SK-N-SH (cell line): ENCODE results near the gene SLC25A31. TPM values are rescaled to one million over a fixed set of nuclear protein-coding genes. Genes with fewer than 3 reads are reported as not detected.

Source experiments
- CTCF ChIA-PET: fragments of 300-600, 350-600 bp; formaldehyde crosslinking; extraction: SDS; loops from one replicate; lab custom pipeline; 2021; lab: Yijun Ruan, JAX
- POLR2A ChIA-PET: fragments of 350-600 bp; sonication (Branson Sonifier 250); formaldehyde crosslinking; extraction: SDS; loops from one replicate; lab custom pipeline; 2020; ENCODE audit warnings: antibody characterized with exemption, inconsistent platforms; lab: Yijun Ruan, JAX
- DNase-seq: peaks from one replicate; pipeline ENCODE4 v3.0.0; 2012
- H2AFZ ChIP-seq: fragments of 200-600 bp; sonication (generic); 2 replicates; pipeline ENCODE4 v1.8.1; 2016; ENCODE audit warnings: antibody characterized with exemption, mild to moderate bottlenecking, low read depth
- H3F3A ChIP-seq: fragments of 200-600 bp; sonication (generic); replicated peaks from 2 replicates; pipeline ENCODE3; 2016; ENCODE audit warnings: antibody characterized with exemption, mild to moderate bottlenecking; ENCODE audit not compliant: insufficient read depth
- H3K27ac ChIP-seq, 2 experiments: fragments of 200-500 bp in 1 of 2; fragments of 200-600 bp in 1 of 2; sonication (Bioruptor generic) in 1 of 2; sonication (generic), shearing (Covaris generic) in 1 of 2; 2 replicates each; pipeline versions ENCODE4 v1.5.1 to v1.6.1; 2014 to 2016; ENCODE audit warnings: low read depth in 2 of 2, inconsistent platforms in 1 of 2, low read length in 1 of 2, mild to moderate bottlenecking in 1 of 2, mixed read lengths in 1 of 2
- H3K27me3 ChIP-seq: fragments of 200-600 bp; sonication (generic), shearing (Covaris generic); 2 replicates; pipeline ENCODE4 v1.6.1; 2016; ENCODE audit warnings: mixed run types; ENCODE audit not compliant: insufficient read depth
- H3K36me3 ChIP-seq, 2 experiments: fragments of 200-500 bp in 1 of 2; fragments of 200-600 bp in 1 of 2; sonication (Bioruptor generic) in 1 of 2; sonication (generic) in 1 of 2; replicated peaks in 1 of 2; 2 replicates each; pipeline versions ENCODE3 to v1.5.1; 2014 to 2016; ENCODE audit warnings: low read length in 1 of 2, mild to moderate bottlenecking in 1 of 2; ENCODE audit not compliant: insufficient read depth in 2 of 2, control insufficient read depth in 1 of 2
- H3K4me1 ChIP-seq, 2 experiments: fragments of 200-500 bp in 1 of 2; fragments of 200-600 bp in 1 of 2; sonication (Bioruptor generic) in 1 of 2; sonication (generic), shearing (Covaris generic) in 1 of 2; 2 replicates each; pipeline versions ENCODE4 v1.5.1 to v1.6.1; 2014 to 2016; ENCODE audit warnings: low read depth in 1 of 2, low read length in 1 of 2, mixed run types in 1 of 2; ENCODE audit not compliant: insufficient read depth in 2 of 2, control insufficient read depth in 1 of 2
- H3K4me2 ChIP-seq: fragments of 200-600 bp; sonication (generic), shearing (Covaris generic); 2 replicates; pipeline ENCODE4 v1.6.1; 2017; ENCODE audit warnings: mixed run types
- H3K4me3 ChIP-seq, 2 experiments: fragments of 200-500 bp in 1 of 2; fragments of 200-600 bp in 1 of 2; sonication (Bioruptor generic) in 1 of 2; sonication (generic), shearing (Covaris generic) in 1 of 2; 2 replicates each; pipeline versions ENCODE4 v1.5.1 to v1.8.1; 2014 to 2016; ENCODE audit warnings: low read depth in 2 of 2, inconsistent platforms in 1 of 2, low read length in 1 of 2, mild to moderate bottlenecking in 1 of 2, mixed read lengths in 1 of 2, moderate library complexity in 1 of 2
- H3K79me2 ChIP-seq: fragments of 200-600 bp; sonication (generic); 2 replicates; pipeline ENCODE4 v1.8.1; 2017; ENCODE audit warnings: mild to moderate bottlenecking; ENCODE audit not compliant: insufficient read depth
- H3K9ac ChIP-seq: fragments of 200-600 bp; sonication (generic); 2 replicates; pipeline ENCODE4 v1.6.1; 2017; ENCODE audit warnings: mixed run types
- H3K9me2 ChIP-seq: fragments of 200-600 bp; sonication (generic); 2 replicates; pipeline ENCODE4 v1.6.1; 2017; ENCODE audit warnings: mixed run types
- H3K9me3 ChIP-seq: fragments of 200-600 bp; sonication (generic); 2 replicates; pipeline ENCODE4 v1.6.1; 2017; ENCODE audit warnings: mixed run types, mild to moderate bottlenecking, moderate library complexity
- H4K20me1 ChIP-seq: fragments of 200-600 bp; sonication (generic); 2 replicates; pipeline ENCODE4 v1.6.1; 2017; ENCODE audit warnings: mild to moderate bottlenecking, mixed run types; ENCODE audit not compliant: insufficient read depth
- ELF1 ChIP-seq: IDR thresholded peaks from 2 replicates; pipeline ENCODE4 v1.4.0; 2012
- EZH2phosphoT487 ChIP-seq: fragments of 200-600 bp; sonication (generic); IDR thresholded peaks from 2 replicates; pipeline ENCODE4 v1.6.1; 2017; ENCODE audit warnings: low read depth, mixed run types, mild to moderate bottlenecking, antibody characterized with exemption, moderate library complexity, borderline replicate concordance
- FOXJ3 ChIP-seq: sonication (generic); formaldehyde crosslinking; IDR thresholded peaks from 2 replicates; pipeline ENCODE4 v1.5.1; 2020; ENCODE audit warnings: mild to moderate bottlenecking, missing genetic modification reagents
- FOXM1 ChIP-seq: IDR thresholded peaks from 2 replicates; pipeline ENCODE4 v1.4.0; 2012; ENCODE audit warnings: low read depth, mild to moderate bottlenecking
- GABPA ChIP-seq: IDR thresholded peaks from 2 replicates; pipeline ENCODE4 v1.4.0; 2012; ENCODE audit warnings: low read depth, mild to moderate bottlenecking
- MEF2A ChIP-seq: IDR thresholded peaks from 2 replicates; pipeline ENCODE4 v1.4.0; 2012; ENCODE audit warnings: low read depth, borderline replicate concordance
- MXI1 ChIP-seq: IDR thresholded peaks from 2 replicates; pipeline ENCODE4 v1.6.1; 2012; ENCODE audit warnings: mild to moderate bottlenecking, low read depth, low read length, improper control_type of control experiment
- RAD21 ChIP-seq: IDR thresholded peaks from 2 replicates; pipeline ENCODE4 v1.6.1; 2012; ENCODE audit warnings: mild to moderate bottlenecking, low read length
- RCOR1 ChIP-seq: fragments of 150-350 bp; IDR thresholded peaks from 2 replicates; pipeline ENCODE4 v1.6.1; 2017; ENCODE audit warnings: antibody characterized with exemption, low read length
- RFX5 ChIP-seq: IDR thresholded peaks from 2 replicates; pipeline ENCODE4 v1.6.1; 2012; ENCODE audit warnings: mild to moderate bottlenecking, improper control_type of control experiment, low read length
- TEAD4 ChIP-seq: IDR thresholded peaks from 2 replicates; pipeline ENCODE4 v1.4.0; 2012; ENCODE audit warnings: mild to moderate bottlenecking, borderline replicate concordance; ENCODE audit not compliant: insufficient read depth
- WGBS: methylation state at CpG from one replicate; pipeline ENCODE4 v1.1.6; 2017; ENCODE audit warnings: low lambda C conversion rate; 5-methylcytosine and 5-hydroxymethylcytosine counted together
- polyA plus RNA-seq, 3 experiments: library from polyadenylated mRNA; depleted of rRNA; stranded (reverse); fragments of >200 nt; gene quantifications; 2 replicates each; pipeline ENCODE4 v1.2.3, GENCODE V29; 2012
- TF ChIP-seq, protein P1 (sequence below): IDR thresholded peaks from 2 replicates; pipeline ENCODE4 v1.4.0; 2012; ENCODE audit warnings: low read depth
- TF ChIP-seq, protein P2 (sequence below): IDR thresholded peaks from 2 replicates; pipeline ENCODE4 v1.4.0; 2012; ENCODE audit warnings: low read depth, borderline replicate concordance
- TF ChIP-seq, protein P3 (sequence below): IDR thresholded peaks from 2 replicates; pipeline ENCODE4 v1.6.1; 2012; ENCODE audit warnings: mild to moderate bottlenecking, low read depth, low read length, moderate library complexity

SLC25A31 gene
- polyA plus RNA-seq, 1 of the 3 experiments (the other 2 are of a cell fraction) = not detected

DNA sequence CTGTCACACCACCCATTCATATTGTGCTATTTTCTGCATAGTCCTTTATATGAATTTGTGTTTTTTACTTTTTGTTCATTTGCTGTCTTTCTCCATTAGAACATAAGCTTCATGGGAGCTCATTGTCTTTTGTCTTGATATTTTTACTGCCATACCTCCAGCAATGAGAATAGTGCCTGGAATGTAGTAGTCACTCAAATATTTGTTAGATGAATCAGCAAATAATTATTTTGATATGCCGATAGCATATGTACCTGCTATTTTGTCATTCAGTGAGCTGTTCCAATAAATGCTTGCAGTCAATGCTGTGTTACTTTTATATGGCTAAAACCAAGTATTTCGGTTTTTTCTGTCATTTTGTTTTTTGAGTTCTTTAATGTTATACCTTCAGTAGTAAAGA is 43.5 kb upstream of the SLC25A31 start (continued):
- TF ChIP-seq, protein P1, sequence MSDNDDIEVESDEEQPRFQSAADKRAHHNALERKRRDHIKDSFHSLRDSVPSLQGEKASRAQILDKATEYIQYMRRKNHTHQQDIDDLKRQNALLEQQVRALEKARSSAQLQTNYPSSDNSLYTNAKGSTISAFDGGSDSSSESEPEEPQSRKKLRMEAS = no peak
- TF ChIP-seq RCOR1 = no peak
- no peak for TF ChIP-seq ELF1
- TF ChIP-seq, protein P2, sequence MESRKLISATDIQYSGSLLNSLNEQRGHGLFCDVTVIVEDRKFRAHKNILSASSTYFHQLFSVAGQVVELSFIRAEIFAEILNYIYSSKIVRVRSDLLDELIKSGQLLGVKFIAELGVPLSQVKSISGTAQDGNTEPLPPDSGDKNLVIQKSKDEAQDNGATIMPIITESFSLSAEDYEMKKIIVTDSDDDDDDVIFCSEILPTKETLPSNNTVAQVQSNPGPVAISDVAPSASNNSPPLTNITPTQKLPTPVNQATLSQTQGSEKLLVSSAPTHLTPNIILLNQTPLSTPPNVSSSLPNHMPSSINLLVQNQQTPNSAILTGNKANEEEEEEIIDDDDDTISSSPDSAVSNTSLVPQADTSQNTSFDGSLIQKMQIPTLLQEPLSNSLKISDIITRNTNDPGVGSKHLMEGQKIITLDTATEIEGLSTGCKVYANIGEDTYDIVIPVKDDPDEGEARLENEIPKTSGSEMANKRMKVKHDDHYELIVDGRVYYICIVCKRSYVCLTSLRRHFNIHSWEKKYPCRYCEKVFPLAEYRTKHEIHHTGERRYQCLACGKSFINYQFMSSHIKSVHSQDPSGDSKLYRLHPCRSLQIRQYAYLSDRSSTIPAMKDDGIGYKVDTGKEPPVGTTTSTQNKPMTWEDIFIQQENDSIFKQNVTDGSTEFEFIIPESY = no peak
- TF ChIP-seq RFX5 = no peak
- no peak for TF ChIP-seq FOXM1
- no peak for TF ChIP-seq EZH2phosphoT487

DNA sequence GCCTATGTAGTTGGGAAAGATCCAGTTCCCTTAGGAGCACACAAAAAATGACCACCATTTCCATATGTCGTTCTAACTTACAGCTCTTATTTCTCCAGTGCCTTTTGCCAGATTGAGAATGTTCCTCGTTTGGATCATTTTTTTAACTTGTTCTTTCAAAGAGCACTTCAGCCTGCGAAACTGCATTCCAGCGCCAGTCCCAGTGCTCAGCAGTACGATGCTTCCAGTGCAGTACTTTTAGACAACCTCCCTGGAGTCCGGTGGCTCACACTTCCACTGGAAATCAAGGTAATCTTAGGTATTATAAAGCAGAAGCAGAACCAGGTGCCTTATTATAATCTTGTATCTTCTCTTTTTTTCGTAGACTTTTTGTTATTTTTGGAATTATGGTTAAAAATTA is 42.6 kb upstream of the SLC25A31 start:
- Histone ChIP-seq H3K9me3 (no peaks in the 10 kb centered on the region), H3K27ac (no peak overlapping the region), H3K4me3 (no peak overlapping the region), H4K20me1 (no peaks in the 10 kb centered on the region), H3K9ac (no peak overlapping the region), H3K4me2 (no peak overlapping the region), H3K4me1 (0 out of 4 replicates have a peak, but pooled peaks cover 0 to 4% of the 10 kb centered on the region in 2 experiments), H3K36me3 (peaks cover 0 to 4% of the 10 kb centered on the region in 2 experiments), H3K27me3 (no peaks in the 10 kb centered on the region), H2AFZ (no peak overlapping the region), H3K79me2 (no peaks in the 10 kb centered on the region), H3F3A (peaks cover 3% of the 10 kb centered on the region), H3K9me2 (no peaks in the 10 kb centered on the region)
- POLR2A ChIA-PET = no interaction called here
- DNase-seq = no peak
- 88% methylated on average over 7 of the region's 7 CpGs for WGBS
- no peak for TF ChIP-seq TEAD4
- TF ChIP-seq MXI1 = no peak
- no peak for TF ChIP-seq GABPA
- no peak for TF ChIP-seq MEF2A
- TF ChIP-seq RCOR1 = no peak
- TF ChIP-seq, protein P3, sequence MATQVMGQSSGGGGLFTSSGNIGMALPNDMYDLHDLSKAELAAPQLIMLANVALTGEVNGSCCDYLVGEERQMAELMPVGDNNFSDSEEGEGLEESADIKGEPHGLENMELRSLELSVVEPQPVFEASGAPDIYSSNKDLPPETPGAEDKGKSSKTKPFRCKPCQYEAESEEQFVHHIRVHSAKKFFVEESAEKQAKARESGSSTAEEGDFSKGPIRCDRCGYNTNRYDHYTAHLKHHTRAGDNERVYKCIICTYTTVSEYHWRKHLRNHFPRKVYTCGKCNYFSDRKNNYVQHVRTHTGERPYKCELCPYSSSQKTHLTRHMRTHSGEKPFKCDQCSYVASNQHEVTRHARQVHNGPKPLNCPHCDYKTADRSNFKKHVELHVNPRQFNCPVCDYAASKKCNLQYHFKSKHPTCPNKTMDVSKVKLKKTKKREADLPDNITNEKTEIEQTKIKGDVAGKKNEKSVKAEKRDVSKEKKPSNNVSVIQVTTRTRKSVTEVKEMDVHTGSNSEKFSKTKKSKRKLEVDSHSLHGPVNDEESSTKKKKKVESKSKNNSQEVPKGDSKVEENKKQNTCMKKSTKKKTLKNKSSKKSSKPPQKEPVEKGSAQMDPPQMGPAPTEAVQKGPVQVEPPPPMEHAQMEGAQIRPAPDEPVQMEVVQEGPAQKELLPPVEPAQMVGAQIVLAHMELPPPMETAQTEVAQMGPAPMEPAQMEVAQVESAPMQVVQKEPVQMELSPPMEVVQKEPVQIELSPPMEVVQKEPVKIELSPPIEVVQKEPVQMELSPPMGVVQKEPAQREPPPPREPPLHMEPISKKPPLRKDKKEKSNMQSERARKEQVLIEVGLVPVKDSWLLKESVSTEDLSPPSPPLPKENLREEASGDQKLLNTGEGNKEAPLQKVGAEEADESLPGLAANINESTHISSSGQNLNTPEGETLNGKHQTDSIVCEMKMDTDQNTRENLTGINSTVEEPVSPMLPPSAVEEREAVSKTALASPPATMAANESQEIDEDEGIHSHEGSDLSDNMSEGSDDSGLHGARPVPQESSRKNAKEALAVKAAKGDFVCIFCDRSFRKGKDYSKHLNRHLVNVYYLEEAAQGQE = no peak
- no peak for TF ChIP-seq RAD21
- TF ChIP-seq FOXJ3 (CRISPR knock-in tag) = no peak
- CTCF ChIA-PET = no interaction called here
